HG03103 (cell line): ENCODE results near the gene AKAIN1.

Experiments used
- ATAC-seq: cut with Tn5 transposase; IDR thresholded peaks from one replicate; pipeline ENCODE4 v1.9.1; 2021; ENCODE audit warnings: low read depth; ENCODE audit not compliant: unreplicated experiment

Gene AKAIN1

DNA sequence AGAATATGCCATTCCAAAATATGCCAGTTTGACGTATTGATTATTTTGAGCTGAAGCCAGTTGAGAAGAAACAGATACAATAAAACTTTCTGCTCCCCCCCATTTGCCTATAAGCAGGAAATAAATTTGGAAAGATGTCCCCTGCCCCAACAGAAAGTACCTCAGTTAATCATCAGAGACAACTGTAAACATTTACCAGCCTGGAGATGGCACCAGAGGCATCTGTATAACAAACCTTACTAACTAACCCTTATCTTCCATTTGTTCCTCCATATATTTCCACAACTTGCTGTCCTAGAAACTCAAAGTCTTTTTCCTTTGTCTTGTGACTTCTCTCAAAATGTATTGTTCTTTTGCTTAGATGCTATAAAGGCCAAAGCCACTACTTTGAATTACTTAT is 93.8 kb downstream of the AKAIN1 start:
- ATAC-seq, result no peak

DNA sequence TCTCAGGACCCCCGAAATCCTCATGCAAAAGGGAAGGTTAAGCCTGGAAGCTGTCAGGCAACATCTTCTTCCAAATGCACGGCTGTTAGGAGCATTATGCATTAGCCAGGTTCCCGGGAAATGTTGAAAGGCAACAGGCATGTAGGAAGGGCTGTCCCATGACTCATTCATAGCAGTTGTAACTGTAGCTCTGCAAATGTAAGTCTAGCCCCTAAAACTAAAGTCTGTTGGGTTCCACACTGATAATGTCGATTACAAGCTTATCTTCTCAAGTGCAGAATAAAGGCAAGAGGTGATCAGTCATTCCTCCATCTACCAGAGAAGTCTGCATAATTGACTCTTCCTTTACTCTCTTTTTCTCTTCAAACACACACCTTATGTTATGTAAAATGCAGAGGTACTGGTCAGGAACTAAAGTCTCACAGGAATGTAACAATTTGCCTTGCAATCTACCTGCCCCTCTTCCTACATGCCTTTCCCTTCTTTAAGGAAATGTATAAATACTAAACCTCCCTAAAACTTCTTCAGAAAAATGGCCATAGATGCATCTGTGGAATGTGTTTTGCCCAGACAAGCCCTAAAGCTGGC is 99.8 kb downstream of the AKAIN1 start:
- ATAC-seq, result no peak

DNA sequence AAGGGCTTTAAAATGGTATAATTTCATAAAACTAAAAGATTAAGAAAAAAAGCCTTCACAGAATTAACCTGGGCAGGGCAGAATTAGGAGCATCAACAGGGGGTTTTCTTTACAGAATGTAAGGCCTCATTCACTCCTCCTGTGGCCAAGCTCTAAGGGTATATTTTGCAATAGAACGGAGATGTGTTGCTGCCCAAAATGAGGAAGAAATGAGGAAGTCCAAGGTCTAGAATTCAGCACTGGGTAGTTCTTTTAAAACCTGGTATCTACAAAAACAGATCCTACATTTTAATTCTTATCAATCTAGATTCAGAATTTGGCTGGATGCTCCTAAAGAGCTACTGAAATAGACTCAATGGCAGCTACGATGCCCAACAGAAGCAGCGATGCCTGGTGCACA is 101.8 kb downstream of the AKAIN1 start:
- no peak for ATAC-seq

DNA sequence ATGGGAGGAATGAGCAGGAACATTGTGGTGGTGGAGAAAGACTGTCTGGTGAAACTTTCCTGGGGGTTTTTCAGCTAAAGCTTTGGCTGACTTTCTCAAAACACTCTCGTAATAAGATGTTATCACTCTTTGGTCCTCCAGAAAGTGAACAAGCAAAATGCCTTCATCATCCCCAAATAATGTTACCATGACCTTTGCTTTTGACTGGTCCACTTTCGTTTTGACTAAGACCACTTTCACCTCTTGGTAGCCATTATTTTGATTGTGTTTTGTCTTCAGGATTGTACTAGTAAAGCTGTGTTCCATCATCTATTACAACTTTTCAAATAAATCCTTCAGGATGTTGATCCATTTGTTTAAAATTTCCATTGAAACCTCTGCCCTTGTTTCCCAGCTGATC is 103.2 kb downstream of the AKAIN1 start:
- no peak for ATAC-seq
